Cardiac muscle cell (in vitro differentiated cells and primary cell): ENCODE data around the gene SF3A1. TPM values are rescaled to one million over a fixed set of nuclear protein-coding genes. Genes with fewer than 3 reads are reported as not detected.

ENCODE experiments used
- DNase-seq, 2 donors: peaks; one replicate each; pipeline versions ENCODE4 v3.0.0 to v3.0.0-alpha.2; 2010 to 2017; ENCODE audit warnings: low read depth in 1 of 2, low spot score in 1 of 2
- H3K27ac ChIP-seq: fragments of 200-600 bp; sonication (generic); 2 replicates; pipeline ENCODE4 v1.5.1; 2016
- H3K27me3 ChIP-seq: fragments of 200-600 bp; sonication (generic); 2 replicates; pipeline ENCODE4 v1.6.0; 2016; ENCODE audit warnings: control low read depth
- H3K36me3 ChIP-seq: fragments of 200-600 bp; sonication (generic); 2 replicates; pipeline ENCODE4 v1.5.1; 2016; ENCODE audit warnings: control low read depth
- H3K4me1 ChIP-seq: fragments of 200-600 bp; sonication (generic); 2 replicates; pipeline ENCODE4 v1.8.1; 2017; ENCODE audit warnings: low read depth, mild to moderate bottlenecking, mixed run types
- H3K4me3 ChIP-seq: fragments of 200-600 bp; sonication (generic); 2 replicates; pipeline ENCODE4 v1.5.1; 2016; ENCODE audit warnings: mild to moderate bottlenecking
- H3K9me3 ChIP-seq: fragments of 200-600 bp; sonication (generic); 2 replicates; pipeline ENCODE4 v1.5.1; 2017; ENCODE audit warnings: low read depth, mild to moderate bottlenecking, control low read depth
- CTCF ChIP-seq: IDR thresholded peaks from 2 replicates; pipeline ENCODE4 v1.5.1; 2012; ENCODE audit warnings: low read depth, mild to moderate bottlenecking, low read length
- polyA plus RNA-seq: library from polyadenylated mRNA; unstranded; fragments of >200 nt; fragmentation: Nextera tagmentation; extraction: Ambion mirVana; gene quantifications from 2 replicates; pipeline ENCODE4 v1.2.1, GENCODE V29; 2016
- total RNA-seq: library from RNA; depleted of rRNA; stranded (reverse); fragments of >200 nt; gene quantifications from 2 replicates; pipeline ENCODE4 v1.2.3, GENCODE V29; 2016

The SF3A1 gene
- total and polyA plus RNA-seq, 2 experiments from 2014 or later: 92.6 to 160 TPM

GRCh38 chr22:30337461-30337778, 19.3 kb downstream of the SF3A1 start:
- Histone ChIP-seq H3K27ac (no peak overlapping the region), H3K36me3 (peaks cover 87% of the 10 kb centered on the region)
- TF ChIP-seq CTCF: no peak

GRCh38 chr22:30336752-30337460, 19.8 kb downstream of the SF3A1 start:
- no peak for DNase-seq
- H3K27me3 ChIP-seq: no peaks in the 10 kb centered on the region
- no peaks in the 10 kb centered on the region for H3K9me3 ChIP-seq
- H3K36me3 ChIP-seq: peaks cover 82% of the 10 kb centered on the region
- no peaks in the 10 kb centered on the region for H3K4me1 ChIP-seq
- H3K4me3 ChIP-seq: no peak overlapping the region
- no peak overlapping the region for H3K27ac ChIP-seq
- TF ChIP-seq CTCF: no peak

More at GRCh38 chr22:30337461-30337778, 19.3 kb downstream of the SF3A1 start:
- Histone ChIP-seq H3K9me3 (no peaks in the 10 kb centered on the region), H3K27me3 (no peaks in the 10 kb centered on the region), H3K4me3 (no peak overlapping the region), H3K4me1 (no peaks in the 10 kb centered on the region)
- DNase-seq: no peak

- Histone ChIP-seq H3K9me3 (no peaks in the 10 kb centered on the region), H3K36me3 (peaks cover 66% of the 10 kb centered on the region), H3K4me3 (no peak overlapping the region), H3K27ac (no peak overlapping the region), H3K4me1 (no peaks in the 10 kb centered on the region), H3K27me3 (no peaks in the 10 kb centered on the region)
- DNase-seq: no peak
- no peak for TF ChIP-seq CTCF
Measured at GRCh38 chr22:30335236-30335635, 21.5 kb downstream of the SF3A1 start.

GRCh38 chr22:30334646-30335045, 22.0 kb downstream of the SF3A1 start:
- Histone ChIP-seq H3K4me1 (no peaks in the 10 kb centered on the region), H3K27ac (no peak overlapping the region), H3K9me3 (no peaks in the 10 kb centered on the region), H3K4me3 (no peak overlapping the region), H3K27me3 (no peaks in the 10 kb centered on the region), H3K36me3 (peaks cover 61% of the 10 kb centered on the region)
- TF ChIP-seq CTCF: no peak
- DNase-seq: no peak

GRCh38 chr22:30333707-30334087, 23.0 kb downstream of the SF3A1 start:
- Histone ChIP-seq H3K4me3 (no peak overlapping the region), H3K27me3 (no peaks in the 10 kb centered on the region), H3K36me3 (peaks cover 53% of the 10 kb centered on the region), H3K27ac (no peak overlapping the region), H3K4me1 (no peaks in the 10 kb centered on the region), H3K9me3 (no peaks in the 10 kb centered on the region)
- TF ChIP-seq CTCF: no peak
- no peak for DNase-seq
